ENCODE measurements around the gene SLC39A1. TPM values are rescaled to one million over a fixed set of nuclear protein-coding genes. Genes with fewer than 3 reads are reported as not detected.

Gene SLC39A1
- total RNA-seq, 2 experiments from 2014 or later, result 41.6 to 44.2 TPM

DNA sequence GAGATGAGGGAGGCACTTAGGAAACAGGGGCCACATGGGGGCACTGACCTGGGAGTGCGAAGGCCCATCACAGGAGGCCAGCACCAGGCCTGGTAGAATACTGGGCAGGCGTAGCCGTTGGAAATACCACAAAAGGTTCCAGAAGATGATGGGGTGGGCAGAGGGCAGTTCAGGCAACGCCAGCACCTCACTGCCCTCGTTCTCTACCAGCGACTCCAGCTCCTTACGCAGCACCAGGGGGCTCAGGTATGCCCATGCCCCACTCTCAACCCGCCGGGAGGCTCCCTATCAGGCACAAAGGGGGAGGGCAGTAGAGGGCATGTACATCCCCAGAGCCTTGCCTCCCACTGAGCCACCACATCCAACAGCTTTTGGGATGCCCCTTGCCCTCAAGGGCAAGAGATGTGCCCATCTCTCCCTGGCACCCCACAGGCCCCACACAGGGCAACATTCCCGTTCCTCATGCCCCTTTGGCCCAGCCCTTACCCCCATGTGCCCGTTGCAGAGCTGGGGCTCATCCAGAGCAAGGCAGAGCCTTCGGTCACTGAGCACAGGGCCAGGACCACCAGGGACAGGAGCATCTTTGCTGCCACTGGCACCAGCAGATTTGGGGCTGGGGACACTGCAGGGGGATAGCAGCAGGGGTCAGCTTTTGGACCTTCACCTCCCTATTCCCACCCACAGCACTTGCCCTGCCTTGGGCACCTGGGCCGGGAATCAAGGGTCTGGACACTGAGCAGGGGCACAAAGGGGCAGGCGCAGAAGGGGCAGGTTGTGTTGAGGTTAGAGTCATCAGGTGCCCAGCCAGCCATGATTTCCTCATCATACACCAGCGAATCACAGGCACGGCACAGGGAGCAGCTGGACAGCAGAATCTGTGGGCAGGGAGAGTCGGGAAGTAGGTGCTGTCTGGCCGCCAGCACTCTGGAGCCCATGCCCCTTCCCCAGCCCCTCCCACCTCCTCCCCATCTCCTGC lies 30.9 kb downstream of the SLC39A1 start:
- Histone ChIP-seq H3K79me2 (ENCODE audit: insufficient read depth, low read depth, low read length) (no peaks in the 10 kb centered on the region), H3K9me2 (ENCODE audit: insufficient read depth, low read length) (no peaks in the 10 kb centered on the region), H4K20me1 (ENCODE audit: insufficient read depth, low read length) (no peaks in the 10 kb centered on the region), H3K27ac (ENCODE audit: low read depth, low read length, poor library complexity, severe bottlenecking) (no peak overlapping the region), H3K36me3 (ENCODE audit: insufficient read depth, low read length) (peaks cover 79% of the 10 kb centered on the region), H3K4me1 (ENCODE audit: insufficient read depth, low read length, poor library complexity, severe bottlenecking) (no peaks in the 10 kb centered on the region), H3K4me3 (ENCODE audit: low read depth, low read length, poor library complexity, severe bottlenecking) (no peak overlapping the region), H3K4me2 (ENCODE audit: low read length) (no peak overlapping the region), H2AFZ (ENCODE audit: low read length) (no peak overlapping the region), H3K9me3 (ENCODE audit: low read length) (no peaks in the 10 kb centered on the region)
- CTCF ChIA-PET (ENCODE audit: unreplicated experiment), result no interaction called here
- intact Hi-C loops (cut with micrococcal nuclease; ENCODE audit: unreplicated experiment), result no loop called here
- DNase-seq (ENCODE audit: low spot score), result no peak
- POLR2A ChIA-PET, result no interaction called here
- no TSS peak for BruUV-seq (replicated peaks)
- TF ChIP-seq EZH2phosphoT487 (IDR thresholded peaks at IDR 0.05; ENCODE audit: borderline replicate concordance, low read depth, low read length) (no peak), CTCF (conservative IDR thresholded peaks at IDR 0.05; ENCODE audit: low read length) (no peak)

GRCh38 chr1:153929981-153930948 lies 33.1 kb downstream of the SLC39A1 start:
- Histone ChIP-seq H3K4me3 (ENCODE audit: low read depth, low read length, poor library complexity, severe bottlenecking) (no peak overlapping the region), H3K36me3 (ENCODE audit: insufficient read depth, low read length) (peaks cover 57% of the 10 kb centered on the region), H3K27ac (ENCODE audit: low read depth, low read length, poor library complexity, severe bottlenecking) (no peak overlapping the region), H3K4me1 (ENCODE audit: insufficient read depth, low read length, poor library complexity, severe bottlenecking) (no peaks in the 10 kb centered on the region), H3K9me3 (ENCODE audit: low read length) (no peaks in the 10 kb centered on the region), H3K9me2 (ENCODE audit: insufficient read depth, low read length) (no peaks in the 10 kb centered on the region), H2AFZ (ENCODE audit: low read length) (no peak overlapping the region), H4K20me1 (ENCODE audit: insufficient read depth, low read length) (no peaks in the 10 kb centered on the region), H3K4me2 (ENCODE audit: low read length) (no peak overlapping the region), H3K79me2 (ENCODE audit: insufficient read depth, low read depth, low read length) (no peaks in the 10 kb centered on the region)
- intact Hi-C loops (cut with micrococcal nuclease; ENCODE audit: unreplicated experiment), result no loop called here
- TF ChIP-seq CTCF (conservative IDR thresholded peaks at IDR 0.05; ENCODE audit: low read length) (0 out of 2 replicates have a peak, but pooled peaks have one; percentile 14), EZH2phosphoT487 (IDR thresholded peaks at IDR 0.05; ENCODE audit: borderline replicate concordance, low read depth, low read length) (no peak)
- POLR2A ChIA-PET, result interaction anchor here (0.6 to 3.0 kb wide), 2 partner anchors 9 to 15 kb away, joined by 3 to 12 read pairs; no protein-coding TSS in a partner anchor
- CTCF ChIA-PET (ENCODE audit: unreplicated experiment), result no interaction called here
- DNase-seq (ENCODE audit: low spot score), result no peak
- no TSS peak for BruUV-seq (replicated peaks)
